GM08714 (cell line): ENCODE measurements around the gene C1orf56.
A peak's percentile ranks its signal among the peaks of the same experiment; 100 is the strongest.

Source experiments
- H3K4me3 ChIP-seq: fragments of 200-500 bp; sonication (Bioruptor generic); 2 replicates; pipeline ENCODE4 v1.5.1; 2014; ENCODE audit warnings: mild to moderate bottlenecking, low read length, inconsistent platforms
- ZNF274 ChIP-seq: IDR thresholded peaks from 2 replicates; pipeline ENCODE4 v1.6.1; 2012; ENCODE audit warnings: mild to moderate bottlenecking, low read depth, low read length

C1orf56 gene

DNA sequence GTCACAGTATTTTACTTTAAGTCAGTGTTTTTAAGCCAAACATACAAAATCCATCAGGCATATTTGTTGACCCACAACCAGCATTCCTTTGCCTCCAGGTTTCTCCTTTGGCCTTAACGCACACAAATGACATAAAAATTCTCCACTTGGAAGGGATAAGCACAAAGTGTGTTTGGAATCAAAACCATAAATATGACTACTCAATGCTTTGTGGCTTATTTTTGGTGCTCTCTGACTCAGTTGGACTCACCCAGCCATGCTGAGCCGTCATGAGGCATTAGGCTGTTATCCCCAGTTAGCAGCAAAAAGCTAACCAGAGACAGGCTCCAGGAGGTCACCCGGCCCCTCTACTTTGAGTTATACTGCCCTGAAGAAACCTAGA is 38.4 kb upstream of the C1orf56 start:
- H3K4me3 ChIP-seq = peak overlapping the region; percentile 79
- no peak for TF ChIP-seq ZNF274

GRCh38 chr1:151009674-151010345 is 37.7 kb upstream of the C1orf56 start:
- no peak for TF ChIP-seq ZNF274
- H3K4me3 ChIP-seq = no peak overlapping the region

GRCh38 chr1:151010346-151010726 is 37.2 kb upstream of the C1orf56 start:
- H3K4me3 ChIP-seq = no peak overlapping the region
- TF ChIP-seq ZNF274 = no peak

DNA sequence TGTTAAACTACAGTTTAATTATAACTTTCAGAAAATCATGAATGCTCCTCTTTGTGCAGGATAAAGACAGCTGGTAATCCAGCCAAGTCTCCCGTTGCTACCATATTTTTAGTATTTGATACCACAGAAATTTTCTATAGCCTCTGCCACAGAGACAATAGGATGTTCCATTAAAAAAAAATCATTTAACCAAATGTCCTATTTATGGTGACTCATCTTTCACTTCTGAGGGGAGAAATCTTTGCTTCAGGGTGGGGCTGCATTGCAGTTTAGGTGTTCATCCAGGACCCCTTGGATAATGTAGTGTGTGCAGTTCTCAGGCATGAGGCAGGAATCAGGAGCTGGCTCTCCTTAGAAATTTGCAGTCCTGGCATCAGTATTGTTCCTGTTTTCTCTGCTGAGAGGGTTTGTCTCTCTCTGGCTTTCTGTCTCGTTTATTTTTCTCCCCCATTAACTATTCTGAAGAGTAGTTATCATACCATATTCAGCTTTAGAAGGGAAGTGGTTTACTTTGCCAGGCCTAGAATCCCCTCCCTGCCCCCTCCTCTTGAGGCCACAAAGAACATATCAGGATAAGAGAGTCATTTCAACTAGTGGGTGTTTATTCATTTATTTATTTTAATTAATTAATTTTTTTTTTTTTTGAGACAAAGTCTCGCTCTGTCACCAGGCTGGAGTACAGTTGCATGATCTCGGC is 36.2 kb upstream of the C1orf56 start:
- no peak for TF ChIP-seq ZNF274
- no peak overlapping the region for H3K4me3 ChIP-seq

- H3K4me3 ChIP-seq = no peak overlapping the region
- TF ChIP-seq ZNF274 = no peak
Measured at GRCh38 chr1:151012684-151013471, 34.7 kb upstream of the C1orf56 start.

DNA sequence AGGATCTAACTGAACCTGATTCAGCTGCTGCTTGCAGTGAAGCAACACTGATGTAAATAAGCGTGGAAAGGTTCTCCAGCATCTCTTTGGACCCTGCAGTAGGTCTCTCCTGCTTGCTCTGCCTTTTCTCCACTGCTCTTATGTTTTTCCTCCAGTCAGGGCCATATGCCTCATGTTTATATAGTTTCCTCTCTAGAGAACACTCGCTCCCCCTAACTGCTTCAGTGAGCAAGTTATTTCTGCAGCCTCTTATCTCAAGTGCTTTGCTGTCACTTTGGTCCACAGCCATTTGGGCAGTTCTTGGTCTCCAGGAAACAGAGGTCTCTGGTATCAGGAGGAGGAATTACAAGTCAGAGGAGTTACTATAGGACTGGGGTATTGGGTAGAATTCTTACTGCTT is 34.0 kb upstream of the C1orf56 start:
- H3K4me3 ChIP-seq = no peak overlapping the region
- TF ChIP-seq ZNF274 = no peak

DNA sequence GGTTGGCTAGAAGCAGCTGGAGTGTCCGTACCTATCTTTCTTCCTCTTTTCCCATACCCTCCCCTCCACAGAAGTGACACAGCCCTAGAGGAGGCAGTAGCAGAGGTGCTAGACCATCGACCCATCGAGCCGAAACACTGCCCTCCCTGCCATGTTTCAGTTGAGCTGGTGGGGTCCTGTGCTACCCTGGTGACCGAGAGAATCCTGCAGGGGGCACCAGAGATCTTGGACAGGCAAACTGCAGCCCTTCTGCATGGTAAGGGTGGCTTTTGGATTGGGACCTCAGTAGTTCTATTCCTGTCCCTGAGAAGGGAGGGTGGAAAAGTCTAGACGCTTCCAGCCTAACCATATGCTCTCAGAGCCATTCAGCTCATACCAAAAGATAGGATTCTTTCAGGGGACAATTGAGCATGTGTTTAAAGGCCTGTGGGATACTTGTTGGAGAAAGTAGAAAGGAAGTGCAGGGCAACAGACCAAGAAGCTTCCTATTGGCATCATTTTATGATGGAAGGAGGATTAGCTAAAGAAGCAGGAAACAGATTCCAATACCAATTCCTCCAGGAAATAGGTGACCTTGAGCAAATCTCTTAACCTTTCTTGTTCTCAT is 22.9 kb upstream of the C1orf56 start:
- TF ChIP-seq ZNF274 = no peak
- H3K4me3 ChIP-seq = no peak overlapping the region

- H3K4me3 ChIP-seq = no peak overlapping the region
- no peak for TF ChIP-seq ZNF274
Measured at GRCh38 chr1:151026460-151026859, 21.1 kb upstream of the C1orf56 start.

- no peak overlapping the region for H3K4me3 ChIP-seq
- TF ChIP-seq ZNF274 = no peak
Measured at GRCh38 chr1:151032164-151032563, 15.4 kb upstream of the C1orf56 start.

DNA sequence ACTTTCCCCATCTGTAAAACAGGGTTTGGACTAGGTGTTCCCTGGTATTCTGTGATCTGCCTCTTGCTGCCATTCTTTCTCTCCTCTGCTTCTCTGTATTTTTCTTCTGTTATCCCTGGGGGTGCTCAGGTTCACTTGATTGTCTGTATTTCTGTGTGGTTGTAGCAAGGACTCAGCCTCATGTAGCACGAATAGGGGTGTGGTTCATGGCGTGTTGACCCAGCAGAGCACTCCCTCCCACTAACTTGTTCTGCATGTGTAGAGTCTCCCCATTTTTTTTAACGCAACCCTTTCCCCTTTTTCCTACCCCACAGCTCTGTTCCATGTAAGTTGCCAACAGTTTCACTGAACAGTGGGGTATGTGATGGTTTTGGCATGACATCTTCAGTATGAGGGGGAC is 12.4 kb upstream of the C1orf56 start:
- no peak for TF ChIP-seq ZNF274

DNA sequence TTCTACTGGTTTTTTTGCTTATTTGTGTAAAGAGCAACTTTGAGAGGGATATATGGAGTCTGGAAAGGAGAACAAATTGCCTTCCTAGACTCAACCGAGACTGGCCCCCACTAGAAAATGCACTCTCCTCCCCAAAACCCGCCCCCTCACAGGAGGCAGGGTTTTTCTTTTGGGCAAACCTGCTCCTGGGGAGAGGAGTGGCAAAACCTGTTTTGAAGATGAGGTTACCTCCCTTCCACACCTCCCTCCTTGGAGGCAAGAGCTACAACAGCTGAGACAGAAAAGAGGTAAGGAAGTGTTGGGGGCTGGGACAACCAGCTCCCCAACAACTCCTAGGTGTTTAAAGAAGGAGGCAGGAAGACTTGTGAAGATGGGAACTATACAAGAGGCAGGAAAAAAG is 11.2 kb upstream of the C1orf56 start, which contains the start of gene BNIPL:
Gene BNIPL, plus strand, starts transcription at position 231 of the 400 bp plus-strand sequence. Its CDS starts 140 bp downstream, at position 371.
- no peak within 1 kb of the TSS for H3K4me3 ChIP-seq
- no peak for TF ChIP-seq ZNF274

More for the DNA sequence above, 12.4 kb upstream of the C1orf56 start:
- H3K4me3 ChIP-seq = no peak overlapping the region

DNA sequence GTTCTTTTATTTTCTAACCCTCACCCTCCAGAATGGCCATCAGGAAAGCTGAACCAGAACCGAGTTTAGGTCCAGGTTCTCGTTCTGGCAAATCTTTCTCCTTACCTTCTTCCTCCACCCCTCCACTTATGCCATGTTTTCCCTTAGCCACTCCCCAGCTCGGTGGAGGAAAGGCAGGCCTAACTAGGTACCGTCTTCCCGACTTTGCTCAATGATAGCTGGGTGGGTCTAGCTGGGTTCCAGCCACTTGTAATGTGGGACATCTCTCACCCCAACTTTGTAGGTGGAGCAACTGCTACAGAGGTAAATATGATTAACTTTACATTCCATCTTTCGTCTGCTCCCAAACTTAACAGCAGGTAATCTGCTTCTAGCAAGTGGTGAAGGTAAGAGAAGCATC is 10.5 kb upstream of the C1orf56 start:
- H3K4me3 ChIP-seq = no peak overlapping the region
- TF ChIP-seq ZNF274 = no peak

- TF ChIP-seq ZNF274 = no peak
- H3K4me3 ChIP-seq = no peak overlapping the region
Measured at GRCh38 chr1:151039521-151039920, 8.0 kb upstream of the C1orf56 start.

DNA sequence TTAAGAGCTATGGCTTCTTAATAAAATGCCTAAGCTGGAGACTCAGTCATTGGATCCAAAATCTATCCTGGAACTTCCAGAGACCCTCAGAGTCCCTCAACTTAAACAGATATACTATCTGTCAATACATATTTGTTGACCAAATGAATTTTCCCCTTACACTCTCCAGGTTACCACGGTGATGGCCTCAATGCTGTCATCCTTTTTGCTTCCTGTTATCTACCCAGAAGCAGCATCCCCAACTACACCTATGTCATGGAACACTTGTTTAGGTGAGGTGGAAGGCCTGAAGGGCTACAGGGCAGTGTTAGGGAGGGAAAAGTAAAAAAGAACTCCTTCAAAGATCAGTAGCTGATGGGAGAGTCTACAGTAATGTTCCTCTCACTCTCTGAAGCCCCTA is 4.4 kb upstream of the C1orf56 start:
- H3K4me3 ChIP-seq = no peak overlapping the region
- TF ChIP-seq ZNF274 = no peak
